Fibroblast of pulmonary artery (primary cell): ENCODE results near the gene DPP7.

Source experiments
- DNase-seq: peaks from one replicate; pipeline ENCODE4 v3.0.0-alpha.2; 2010; ENCODE audit warnings: low read depth
- H3K4me3 ChIP-seq: replicated peaks from 2 replicates; pipeline ENCODE4 v1.5.1; 2011; ENCODE audit warnings: low read depth, mild to moderate bottlenecking, control low read depth, low read length, moderate library complexity
- CTCF ChIP-seq: IDR thresholded peaks from 2 replicates; pipeline ENCODE4 v1.5.1; 2011; ENCODE audit warnings: mild to moderate bottlenecking, control low read depth, low read length, inconsistent platforms; ENCODE audit errors: missing control alignments

Gene DPP7

DNA sequence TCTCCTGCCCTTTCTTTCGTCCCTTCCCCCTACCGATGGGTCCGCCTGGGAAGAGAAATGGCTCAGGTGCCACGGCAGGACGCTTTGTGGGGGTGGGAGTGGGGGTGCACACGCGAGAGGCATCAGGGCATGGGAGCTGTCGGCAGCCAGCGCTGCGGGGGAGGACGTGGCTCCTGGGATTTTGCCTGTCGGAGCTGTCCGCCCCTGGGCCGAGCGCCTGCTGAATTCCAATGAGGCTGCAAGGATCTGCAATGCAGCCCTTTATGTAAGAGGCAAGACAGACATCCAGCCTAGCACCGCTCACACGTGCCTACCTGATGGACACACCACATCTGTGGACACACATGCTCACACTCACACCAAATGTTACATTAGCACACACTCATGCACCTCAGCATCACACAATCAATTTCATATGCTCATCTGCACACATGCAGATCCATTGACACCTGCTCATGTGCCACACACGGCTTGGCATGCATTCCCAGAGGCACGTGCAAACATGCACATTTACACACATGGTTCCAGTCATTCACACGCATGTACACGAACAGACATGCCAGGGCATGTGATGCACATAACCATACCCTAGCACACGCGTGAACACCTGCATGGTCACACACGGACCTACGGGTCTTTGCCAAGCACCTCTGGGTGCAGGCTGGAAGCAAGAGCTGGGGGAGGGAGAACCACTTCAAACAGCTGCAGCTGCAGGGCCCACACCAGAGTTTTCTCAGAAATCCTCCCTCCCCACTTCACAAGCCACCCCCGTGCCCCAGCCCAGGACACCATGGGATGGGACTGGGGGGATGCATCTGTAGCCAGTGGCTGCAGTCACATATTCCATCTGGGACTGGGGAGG lies 25.8 kb upstream of the DPP7 start:
- DNase-seq = no peak
- no peak overlapping the region for H3K4me3 ChIP-seq
- no peak for TF ChIP-seq CTCF

DNA sequence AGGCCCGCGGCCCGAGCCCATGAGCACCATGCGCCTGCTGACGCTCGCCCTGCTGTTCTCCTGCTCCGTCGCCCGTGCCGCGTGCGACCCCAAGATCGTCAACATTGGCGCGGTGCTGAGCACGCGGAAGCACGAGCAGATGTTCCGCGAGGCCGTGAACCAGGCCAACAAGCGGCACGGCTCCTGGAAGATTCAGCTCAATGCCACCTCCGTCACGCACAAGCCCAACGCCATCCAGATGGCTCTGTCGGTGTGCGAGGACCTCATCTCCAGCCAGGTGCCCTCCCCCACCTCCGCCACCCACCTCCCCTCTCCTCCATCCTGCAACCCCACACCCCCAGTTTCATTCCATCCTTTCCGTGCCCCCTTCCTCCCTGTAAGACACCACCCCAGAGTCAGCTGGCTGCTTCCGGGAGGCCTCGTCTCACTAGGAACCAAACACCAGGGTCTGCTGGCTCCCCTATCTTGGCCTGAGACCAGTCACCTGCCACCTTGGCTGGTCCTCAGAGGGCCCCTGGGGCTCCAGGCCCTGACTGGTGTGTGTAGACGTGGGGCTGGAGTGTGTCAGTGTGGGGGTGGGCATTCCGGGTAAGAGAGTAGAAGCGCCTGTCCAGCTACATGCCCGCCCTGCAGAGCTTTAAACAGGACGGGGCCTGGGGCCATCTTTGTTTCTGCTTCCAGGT lies 25.1 kb upstream of the DPP7 start:
- no peak for DNase-seq
- no peak overlapping the region for H3K4me3 ChIP-seq
- TF ChIP-seq CTCF = no peak

- TF ChIP-seq CTCF = no peak
- H3K4me3 ChIP-seq = no peak within 1 kb of the TSS
- peak; percentile 34 for DNase-seq
These were observed 24.4 kb upstream of the DPP7 start, which contains the start of gene GRIN1 for GRCh38 chr9:137138722-137139467. GRIN1 (plus strand) TSS chr9:137139154; CDS start chr9:137139487, 333 bp downstream.

- DNase-seq = no peak
- TF ChIP-seq CTCF = no peak
- H3K4me3 ChIP-seq = no peak overlapping the region
These were observed 23.7 kb upstream of the DPP7 start for GRCh38 chr9:137138058-137138721.

DNA sequence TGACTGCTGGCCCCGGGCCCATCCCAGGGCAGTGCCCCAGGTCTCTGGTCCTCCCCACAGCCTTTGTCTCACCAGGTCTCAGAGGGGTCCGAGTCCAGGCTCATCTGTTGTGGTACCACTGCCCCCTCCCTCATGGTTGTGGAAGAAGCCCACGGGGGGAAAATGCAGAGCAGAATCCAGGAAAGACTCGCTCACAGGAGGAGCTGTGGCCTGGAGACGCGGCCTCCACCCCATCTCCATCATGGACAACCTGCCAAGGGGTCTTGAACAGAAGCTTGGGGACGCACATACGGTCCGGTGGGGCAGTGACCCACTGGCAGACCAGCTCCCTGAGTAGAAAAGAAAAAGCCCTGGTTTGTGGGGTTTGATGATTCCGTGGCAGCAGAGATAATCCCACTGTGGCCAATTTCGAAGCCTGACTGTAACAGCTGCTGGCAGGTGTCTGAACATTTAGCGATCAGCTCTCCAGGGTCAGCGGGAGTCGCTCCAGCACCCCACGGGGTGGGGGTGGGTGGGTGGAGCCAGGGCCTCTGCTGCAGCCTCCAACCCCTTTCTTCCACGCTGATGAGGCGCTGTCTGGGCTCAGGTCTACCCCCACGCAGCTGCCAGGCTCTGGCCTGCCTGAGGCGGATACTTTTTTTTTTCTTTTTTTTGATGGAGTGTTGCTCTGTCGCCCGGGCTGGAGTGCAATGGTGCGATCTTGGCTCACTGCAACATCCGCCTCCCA lies 22.5 kb upstream of the DPP7 start:
- DNase-seq = no peak
- H3K4me3 ChIP-seq = no peak overlapping the region
- no peak for TF ChIP-seq CTCF
